ENCODE measurements around the gene SH3GL1. TPM values are rescaled to one million over a fixed set of nuclear protein-coding genes. Genes with fewer than 3 reads are reported as not detected.
A peak's percentile ranks its signal among the peaks of the same experiment; 100 is the strongest.

SH3GL1 gene
- total and polyA plus RNA-seq, 2 of the 4 experiments (the other 2 are of a cell fraction): 28.1 to 138 TPM

- no CpG with 5 or more reads among the region's 6 CpGs for WGBS, 2 experiments (ENCODE audit: extremely low coverage in 2 of 2, insufficient read length in 1 of 2)
- dilution Hi-C loops (cut with HindIII; ENCODE audit: low sequenced_read_pairs, unreplicated experiment) (no loop called here), in situ Hi-C loops (cut with MboI; ENCODE audit: low sequenced_read_pairs) (no loop called here), intact Hi-C loops (cut with micrococcal nuclease) (no loop called here)
- Histone ChIP-seq H2BK5ac (ENCODE audit: low read depth, low read length, poor library complexity, severe bottlenecking) (peak overlapping the region; percentile 59), H3K4me3 (ENCODE audit: insufficient read depth, low read depth, low read length) (no peak overlapping the region), H3K9me3 (ENCODE audit: control insufficient read depth, insufficient read depth, low read length) (no peaks in the 10 kb centered on the region), H3K79me1 (ENCODE audit: low read depth in 1 of 2, low read length in 2 of 2) (peaks cover 15 to 20% of the 10 kb centered on the region in 2 experiments; a peak in 2 of 4 replicates), H3K27ac (ENCODE audit: insufficient read depth, low read length) (no peak overlapping the region), H3K9ac (ENCODE audit: low read depth, low read length) (no peak overlapping the region), H3K4ac (ENCODE audit: low read depth, low read length) (no peak overlapping the region), H3K4me1 (ENCODE audit: control insufficient read depth, insufficient read depth, low read length) (peaks cover 11% of the 10 kb centered on the region; the same call in 1 of the 2 replicates), H2BK120ac (ENCODE audit: low read depth, low read length) (no peak overlapping the region), H2BK15ac (ENCODE audit: low read depth, low read length) (no peak overlapping the region), H3K4me2 (ENCODE audit: low read depth, low read length) (no peak overlapping the region), H3K36me3 (ENCODE audit: control insufficient read depth, insufficient read depth, low read length) (peaks cover 8% of the 10 kb centered on the region), H3K14ac (replicated peaks; ENCODE audit: low read depth, low read length) (no peak overlapping the region), H3K23ac (ENCODE audit: low read depth, low read length) (no peak overlapping the region), H4K91ac (ENCODE audit: insufficient read depth, low read depth, low read length) (no peak overlapping the region), H3K27me3 (ENCODE audit: control insufficient read depth, insufficient read depth, low read length) (no peaks in the 10 kb centered on the region), H2AFZ (replicated peaks; ENCODE audit: low read length, poor library complexity) (peak overlapping the region; percentile 46), H3K18ac (ENCODE audit: low read depth, low read length) (no peak overlapping the region), H4K8ac (ENCODE audit: low read depth in 2 of 2, low read length in 2 of 2) (peak overlapping the region in 1 of 2 experiments; percentile 39; a peak in 1 of 4 replicates), H2AK9ac (replicated peaks; ENCODE audit: low read depth, low read length, poor library complexity) (no peak overlapping the region), H4K20me1 (ENCODE audit: insufficient read depth, low read length) (no peaks in the 10 kb centered on the region; the same call in 1 of the 2 replicates), H3K9me1 (ENCODE audit: insufficient read depth, low read length) (no peaks in the 10 kb centered on the region; the same call in 1 of the 2 replicates), H2BK20ac (ENCODE audit: low read depth, low read length) (0 out of 2 replicates have a peak overlapping the region, but pooled peaks have one; percentile 2), H2AK5ac (ENCODE audit: low read depth, low read length) (no peak overlapping the region), H3K56ac (ENCODE audit: extremely low read depth, insufficient read depth, low read length) (no peak overlapping the region), H4K5ac (ENCODE audit: low read depth, low read length) (no peak overlapping the region)
- DNase-seq: peak; percentile 96
- peak; percentile 92 for ATAC-seq (ENCODE audit: low read depth)
- POLR2A ChIA-PET (ENCODE audit: unreplicated experiment): no interaction called here
- no TSS peak for BruUV-seq (replicated peaks)
- peak; percentile 80 for TF ChIP-seq RCOR1 (IDR thresholded peaks at IDR 0.05; ENCODE audit: insufficient replicate concordance, low read length)
- peak; percentile 68; the same call in 1 of the 2 replicates for TF ChIP-seq MAFK (IDR thresholded peaks at IDR 0.05; ENCODE audit: low read depth, low read length)
- TF ChIP-seq RAD21 (IDR thresholded peaks at IDR 0.05; ENCODE audit: low read length): no peak
- peak; percentile 55; the same call in 1 of the 2 replicates for TF ChIP-seq MAZ (IDR thresholded peaks at IDR 0.05; ENCODE audit: borderline replicate concordance, low read depth, low read length)
- TF ChIP-seq NFE2L2 (IDR thresholded peaks at IDR 0.05; ENCODE audit: low read depth, low read length): peak; percentile 81
- TF ChIP-seq CHD1 (IDR thresholded peaks at IDR 0.05; ENCODE audit: low read depth, low read length): no peak
- TF ChIP-seq MXI1 (IDR thresholded peaks at IDR 0.05; ENCODE audit: borderline replicate concordance, low read depth, low read length): peak; percentile 76; the same call in 1 of the 2 replicates
- peak; percentile 46; the same call in 1 of the 2 replicates for TF ChIP-seq FOS (IDR thresholded peaks at IDR 0.05; ENCODE audit: low read depth, low read length)
- no peak for TF ChIP-seq CTCF (conservative IDR thresholded peaks at IDR 0.05; ENCODE audit: low read depth, low read length)
- 0 out of 2 replicates have a peak, but pooled peaks have one; percentile 4 for TF ChIP-seq USF2 (IDR thresholded peaks at IDR 0.05; ENCODE audit: low read depth, low read length)
- TF ChIP-seq CEBPB (IDR thresholded peaks at IDR 0.05; ENCODE audit: low read depth, low read length): peak; percentile 48; the same call in 1 of the 2 replicates
- no peak for TF ChIP-seq SMC3 (IDR thresholded peaks at IDR 0.05; ENCODE audit: low read depth, low read length)
- no peak for TF ChIP-seq ELK1 (IDR thresholded peaks at IDR 0.05; ENCODE audit: borderline replicate concordance, low read depth, low read length)
- no peak for TF ChIP-seq POLR2A (IDR thresholded peaks at IDR 0.05; ENCODE audit: low read depth, low read length)
- no peak for TF ChIP-seq RFX5 (IDR thresholded peaks at IDR 0.05; ENCODE audit: low read depth, low read length)
- peak; percentile 96 for TF ChIP-seq BHLHE40 (IDR thresholded peaks at IDR 0.05; ENCODE audit: low read depth, low read length)
- CTCF ChIA-PET: no interaction called here
These were observed 25.2 kb upstream of the SH3GL1 start for GRCh38 chr19:4425537-4425936.

All from IMR-90 (cell line).